ENCODE results near the gene EPM2A. TPM values are rescaled to one million over a fixed set of nuclear protein-coding genes. Genes with fewer than 3 reads are reported as not detected.

The EPM2A gene
- total RNA-seq, 2 experiments from 2014 or later, result 34.9 to 39.2 TPM

DNA sequence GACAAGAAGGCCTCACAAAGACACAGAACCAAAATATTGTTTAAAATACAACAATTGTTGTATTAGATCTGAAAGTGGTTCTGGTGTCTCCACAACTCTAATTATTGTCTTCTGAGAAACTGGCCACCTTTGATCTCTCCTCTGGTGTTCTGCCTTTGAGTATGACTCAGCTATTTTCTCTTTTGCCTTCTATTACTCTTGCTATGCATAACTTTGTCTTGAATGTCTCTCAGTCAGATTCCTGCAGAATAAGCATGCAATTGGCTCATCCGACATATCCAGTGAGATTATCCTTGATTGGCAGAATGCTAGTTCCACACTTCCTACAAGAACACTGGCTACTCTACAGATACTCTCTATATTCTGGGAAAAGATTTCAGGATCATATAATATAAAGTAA lies 14.3 kb upstream of the EPM2A start:
- no peaks in the 10 kb centered on the region for H3K9me3 ChIP-seq (ENCODE audit: low read length)
- TF ChIP-seq, protein P1, sequence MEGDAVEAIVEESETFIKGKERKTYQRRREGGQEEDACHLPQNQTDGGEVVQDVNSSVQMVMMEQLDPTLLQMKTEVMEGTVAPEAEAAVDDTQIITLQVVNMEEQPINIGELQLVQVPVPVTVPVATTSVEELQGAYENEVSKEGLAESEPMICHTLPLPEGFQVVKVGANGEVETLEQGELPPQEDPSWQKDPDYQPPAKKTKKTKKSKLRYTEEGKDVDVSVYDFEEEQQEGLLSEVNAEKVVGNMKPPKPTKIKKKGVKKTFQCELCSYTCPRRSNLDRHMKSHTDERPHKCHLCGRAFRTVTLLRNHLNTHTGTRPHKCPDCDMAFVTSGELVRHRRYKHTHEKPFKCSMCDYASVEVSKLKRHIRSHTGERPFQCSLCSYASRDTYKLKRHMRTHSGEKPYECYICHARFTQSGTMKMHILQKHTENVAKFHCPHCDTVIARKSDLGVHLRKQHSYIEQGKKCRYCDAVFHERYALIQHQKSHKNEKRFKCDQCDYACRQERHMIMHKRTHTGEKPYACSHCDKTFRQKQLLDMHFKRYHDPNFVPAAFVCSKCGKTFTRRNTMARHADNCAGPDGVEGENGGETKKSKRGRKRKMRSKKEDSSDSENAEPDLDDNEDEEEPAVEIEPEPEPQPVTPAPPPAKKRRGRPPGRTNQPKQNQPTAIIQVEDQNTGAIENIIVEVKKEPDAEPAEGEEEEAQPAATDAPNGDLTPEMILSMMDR (conservative IDR thresholded peaks at IDR 0.05; ENCODE audit: low read length), result no peak
- no peak for TF ChIP-seq EZH2phosphoT487 (IDR thresholded peaks at IDR 0.05; ENCODE audit: borderline replicate concordance, low read depth, low read length)

DNA sequence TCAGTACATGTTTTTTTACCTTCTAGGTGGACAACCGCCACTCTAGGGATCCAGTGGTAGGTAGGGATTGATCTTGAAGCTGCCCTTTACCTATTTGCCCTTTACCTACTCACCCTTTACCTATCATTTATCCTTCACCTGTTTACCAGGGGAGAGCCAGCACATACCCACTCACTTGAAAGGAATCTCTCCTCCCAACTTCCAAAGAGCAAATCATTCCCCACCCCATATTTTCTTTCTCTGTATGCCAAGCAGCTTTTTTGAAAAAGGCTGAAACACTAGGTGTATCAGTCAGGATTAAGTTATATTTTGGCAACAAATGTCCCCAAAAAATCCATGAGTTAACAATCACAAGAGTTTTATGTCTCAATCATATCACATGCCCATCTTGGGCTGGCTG lies 10.5 kb upstream of the EPM2A start:
- no peaks in the 10 kb centered on the region for H3K79me2 ChIP-seq (ENCODE audit: insufficient read depth, low read depth, low read length)
- intact Hi-C loops (cut with micrococcal nuclease; ENCODE audit: unreplicated experiment), result no loop called here
- no peak overlapping the region for H2AFZ ChIP-seq (ENCODE audit: low read length)
- no peaks in the 10 kb centered on the region for H3K36me3 ChIP-seq (ENCODE audit: insufficient read depth, low read length)
- BruUV-seq (replicated peaks), result no TSS peak
- H3K4me1 ChIP-seq (ENCODE audit: insufficient read depth, low read length, poor library complexity, severe bottlenecking), result peaks cover 5% of the 10 kb centered on the region
- POLR2A ChIA-PET, result interaction anchor here (1.9 kb wide), 1 partner anchor 9 kb away, joined by 12 read pairs; no protein-coding TSS in a partner anchor
- H3K9me3 ChIP-seq (ENCODE audit: low read length), result no peaks in the 10 kb centered on the region
- H3K4me3 ChIP-seq (ENCODE audit: low read depth, low read length, poor library complexity, severe bottlenecking), result no peak overlapping the region
- no peaks in the 10 kb centered on the region for H4K20me1 ChIP-seq (ENCODE audit: insufficient read depth, low read length)
- no peak overlapping the region for H3K27ac ChIP-seq (ENCODE audit: low read depth, low read length, poor library complexity, severe bottlenecking)
- H3K4me2 ChIP-seq (ENCODE audit: low read length), result no peak overlapping the region
- TF ChIP-seq EZH2phosphoT487 (IDR thresholded peaks at IDR 0.05; ENCODE audit: borderline replicate concordance, low read depth, low read length), result no peak
- TF ChIP-seq, protein P1 (conservative IDR thresholded peaks at IDR 0.05; ENCODE audit: low read length), result no peak
- DNase-seq (ENCODE audit: low spot score), result no peak
- H3K9me2 ChIP-seq (ENCODE audit: insufficient read depth, low read length), result no peaks in the 10 kb centered on the region
- CTCF ChIA-PET (ENCODE audit: unreplicated experiment), result no interaction called here

More for the DNA sequence above, 14.3 kb upstream of the EPM2A start:
- Histone ChIP-seq H3K9me2 (ENCODE audit: insufficient read depth, low read length) (no peaks in the 10 kb centered on the region; the same call in 1 of the 2 replicates), H3K4me1 (ENCODE audit: insufficient read depth, low read length, poor library complexity, severe bottlenecking) (peaks cover 5% of the 10 kb centered on the region), H3K4me3 (ENCODE audit: low read depth, low read length, poor library complexity, severe bottlenecking) (no peak overlapping the region), H3K79me2 (ENCODE audit: insufficient read depth, low read depth, low read length) (no peaks in the 10 kb centered on the region), H3K36me3 (ENCODE audit: insufficient read depth, low read length) (no peaks in the 10 kb centered on the region), H2AFZ (ENCODE audit: low read length) (no peak overlapping the region), H4K20me1 (ENCODE audit: insufficient read depth, low read length) (no peaks in the 10 kb centered on the region), H3K4me2 (ENCODE audit: low read length) (no peak overlapping the region), H3K27ac (ENCODE audit: low read depth, low read length, poor library complexity, severe bottlenecking) (no peak overlapping the region)
- ChIA-PET CTCF (ENCODE audit: unreplicated experiment) (interaction anchor here (0.8 kb wide), 1 partner anchor 16 kb away, joined by 3 read pairs; no protein-coding TSS in a partner anchor), POLR2A (no interaction called here)
- intact Hi-C loops (cut with micrococcal nuclease; ENCODE audit: unreplicated experiment), result no loop called here
- DNase-seq (ENCODE audit: low spot score), result no peak
- no TSS peak for BruUV-seq (replicated peaks)

DNA sequence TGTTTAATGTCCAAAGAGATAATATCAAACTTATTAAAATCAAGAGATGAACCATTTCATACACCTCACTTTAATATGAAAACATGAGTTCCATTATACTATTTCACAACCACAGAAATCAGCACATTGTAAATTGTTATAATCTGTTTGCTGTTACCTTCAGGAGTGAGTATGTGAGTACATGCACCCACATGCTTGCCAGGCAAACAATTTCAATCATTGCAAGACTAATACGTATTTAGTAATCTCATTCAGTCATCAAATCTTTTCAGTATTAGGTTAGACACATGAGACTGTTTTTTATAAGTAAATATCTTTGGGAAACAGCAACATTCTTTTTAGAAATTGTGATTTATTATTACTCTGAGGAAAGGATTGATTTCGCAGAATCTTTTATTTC lies 9.3 kb upstream of the EPM2A start:
- Histone ChIP-seq H3K27ac (ENCODE audit: low read depth, low read length, poor library complexity, severe bottlenecking) (no peak overlapping the region), H3K79me2 (ENCODE audit: insufficient read depth, low read depth, low read length) (no peaks in the 10 kb centered on the region), H3K4me1 (ENCODE audit: insufficient read depth, low read length, poor library complexity, severe bottlenecking) (peaks cover 3% of the 10 kb centered on the region), H4K20me1 (ENCODE audit: insufficient read depth, low read length) (no peaks in the 10 kb centered on the region), H3K9me3 (ENCODE audit: low read length) (no peaks in the 10 kb centered on the region), H2AFZ (ENCODE audit: low read length) (no peak overlapping the region), H3K36me3 (ENCODE audit: insufficient read depth, low read length) (no peaks in the 10 kb centered on the region), H3K4me2 (ENCODE audit: low read length) (no peak overlapping the region), H3K9me2 (ENCODE audit: insufficient read depth, low read length) (no peaks in the 10 kb centered on the region), H3K4me3 (ENCODE audit: low read depth, low read length, poor library complexity, severe bottlenecking) (no peak overlapping the region)
- TF ChIP-seq, protein P1 (conservative IDR thresholded peaks at IDR 0.05; ENCODE audit: low read length), result no peak
- no peak for TF ChIP-seq EZH2phosphoT487 (IDR thresholded peaks at IDR 0.05; ENCODE audit: borderline replicate concordance, low read depth, low read length)
- ChIA-PET POLR2A (no interaction called here), CTCF (ENCODE audit: unreplicated experiment) (no interaction called here)
- no peak for DNase-seq (ENCODE audit: low spot score)
- intact Hi-C loops (cut with micrococcal nuclease; ENCODE audit: unreplicated experiment), result no loop called here
- no TSS peak for BruUV-seq (replicated peaks)

All from OCI-LY7 (cell line).